ENCODE measurements around the gene RBM24. TPM values are rescaled to one million over a fixed set of nuclear protein-coding genes. Genes with fewer than 3 reads are reported as not detected.
"Not testable (repeated sequence)": the region's sequence is repeated elsewhere in the genome, so short reads cannot be mapped to it uniquely, and the experiment has no call there.

The RBM24 gene
- total RNA-seq, 1 donor from 2014 or later, result 181 TPM

DNA sequence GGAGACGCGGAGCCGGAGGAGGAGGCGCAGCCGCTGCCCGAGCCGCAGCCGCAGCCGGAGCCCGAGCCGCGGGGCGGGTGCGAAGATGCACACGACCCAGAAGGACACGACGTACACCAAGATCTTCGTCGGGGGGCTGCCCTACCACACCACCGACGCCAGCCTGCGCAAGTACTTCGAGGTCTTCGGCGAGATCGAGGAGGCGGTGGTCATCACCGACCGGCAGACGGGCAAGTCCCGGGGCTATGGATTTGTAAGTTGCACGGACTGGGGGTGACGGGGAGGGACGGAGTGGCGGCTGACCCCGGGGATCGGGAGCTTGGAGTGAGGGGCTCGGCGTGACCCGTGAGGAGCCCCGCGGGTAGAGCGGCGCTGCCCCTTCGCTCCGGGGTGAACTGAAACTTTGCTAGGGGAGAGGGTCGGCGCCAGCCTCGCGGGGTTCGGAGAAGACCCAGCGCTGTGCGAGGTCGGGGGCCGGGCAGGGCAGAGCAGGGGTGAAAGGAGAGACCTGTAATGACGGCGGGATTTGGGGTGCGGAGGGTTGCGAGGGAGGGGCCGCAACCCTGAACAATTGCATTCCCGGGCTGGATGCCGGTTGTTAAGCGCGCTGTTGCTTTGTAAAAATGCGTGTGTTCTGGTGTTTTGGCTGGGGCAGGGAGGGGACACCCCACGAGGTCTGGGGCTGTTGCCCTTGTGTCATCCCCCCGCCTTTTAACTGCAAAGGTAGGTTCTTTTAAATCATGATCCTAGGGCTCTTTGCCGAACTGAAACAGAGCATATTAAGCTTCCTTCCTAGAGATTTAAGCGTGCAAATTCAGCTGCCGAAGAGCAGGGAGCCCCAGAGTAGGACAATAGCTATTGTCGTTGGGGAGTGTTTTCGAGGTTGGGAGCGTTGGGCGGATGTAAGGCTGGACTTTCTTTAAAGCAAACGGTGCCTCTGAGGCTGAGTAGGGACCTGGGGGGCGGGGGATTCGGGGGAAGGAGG, 628 bp downstream of the RBM24 start:
- intact Hi-C loops (cut with DNase I), result loop anchor here (5.0 kb wide), 1 partner anchor 114 kb away; no protein-coding TSS in a partner anchor
- DNase-seq (ENCODE audit: missing footprints), result no peak
- ATAC-seq, result no peak

DNA sequence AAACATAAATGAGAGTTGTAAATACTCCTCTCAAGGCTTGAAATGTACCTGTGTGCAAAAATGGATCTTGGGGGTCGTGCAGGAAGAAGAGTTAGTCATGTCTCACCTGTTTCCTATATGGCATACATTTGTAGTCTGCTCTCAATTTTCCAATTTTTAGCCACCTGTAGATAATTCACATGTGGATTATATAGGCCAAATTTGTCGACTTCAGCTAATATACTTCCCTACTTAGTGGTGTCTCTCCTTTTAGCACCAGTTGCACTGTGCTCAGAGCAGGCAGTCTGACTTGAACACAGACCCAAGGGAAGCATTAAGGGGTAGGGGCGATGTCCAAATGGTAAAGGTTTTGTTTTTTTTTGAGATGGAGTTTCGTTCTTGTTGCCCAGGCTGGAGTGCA, 1.9 kb downstream of the RBM24 start:
- ATAC-seq (no peak), DNase-seq (ENCODE audit: missing footprints) (no peak)
- intact Hi-C loops (cut with DNase I), result loop anchor here (5.0 kb wide), 1 partner anchor 116 kb away; no protein-coding TSS in a partner anchor

DNA sequence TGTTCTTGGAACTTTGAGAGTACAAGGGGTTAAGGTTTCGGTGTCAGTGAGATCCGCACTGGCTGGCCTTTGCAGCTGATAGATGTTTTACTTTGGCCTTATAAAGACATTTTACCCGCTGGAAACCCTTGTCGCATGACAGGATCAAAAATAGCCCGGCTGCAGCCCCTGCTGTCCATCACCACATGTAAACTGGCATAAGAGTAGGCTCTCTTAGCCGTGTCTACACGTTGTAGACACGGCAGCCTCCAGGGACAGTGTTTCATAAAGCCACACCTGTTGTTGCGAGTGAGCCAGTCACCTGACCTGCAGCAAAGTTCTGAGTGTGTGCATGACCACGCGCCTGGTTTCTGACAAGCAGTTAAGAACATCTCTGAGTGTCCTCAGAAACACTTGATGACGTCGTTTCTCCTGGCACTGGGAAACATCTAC, 8.5 kb downstream of the RBM24 start:
- peak; percentile 93 for ATAC-seq
- peak; percentile 79 for DNase-seq (ENCODE audit: missing footprints)
- intact Hi-C loops (cut with DNase I), result loop anchor here (5.0 kb wide), 3 partner anchors 103 to 293 kb away; partner anchors contain the start of gene CAP2

DNA sequence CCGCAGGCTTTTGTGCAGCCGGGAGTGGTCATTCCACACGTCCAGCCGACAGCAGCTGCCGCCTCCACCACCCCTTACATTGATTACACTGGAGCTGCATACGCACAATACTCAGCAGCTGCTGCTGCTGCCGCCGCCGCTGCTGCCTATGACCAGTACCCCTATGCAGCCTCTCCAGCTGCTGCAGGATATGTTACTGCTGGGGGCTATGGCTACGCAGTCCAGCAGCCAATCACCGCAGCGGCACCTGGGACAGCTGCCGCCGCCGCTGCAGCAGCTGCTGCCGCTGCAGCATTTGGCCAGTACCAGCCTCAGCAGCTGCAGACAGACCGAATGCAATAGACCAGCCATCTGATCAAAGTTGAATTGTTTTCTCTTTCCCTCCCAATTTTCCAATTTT, 10.6 kb downstream of the RBM24 start:
- DNase-seq (ENCODE audit: missing footprints) (peak; percentile 70), ATAC-seq (peak; percentile 15)
- intact Hi-C loops (cut with DNase I), result loop anchor here (5.0 kb wide), 1 partner anchor 181 kb away; no protein-coding TSS in a partner anchor

DNA sequence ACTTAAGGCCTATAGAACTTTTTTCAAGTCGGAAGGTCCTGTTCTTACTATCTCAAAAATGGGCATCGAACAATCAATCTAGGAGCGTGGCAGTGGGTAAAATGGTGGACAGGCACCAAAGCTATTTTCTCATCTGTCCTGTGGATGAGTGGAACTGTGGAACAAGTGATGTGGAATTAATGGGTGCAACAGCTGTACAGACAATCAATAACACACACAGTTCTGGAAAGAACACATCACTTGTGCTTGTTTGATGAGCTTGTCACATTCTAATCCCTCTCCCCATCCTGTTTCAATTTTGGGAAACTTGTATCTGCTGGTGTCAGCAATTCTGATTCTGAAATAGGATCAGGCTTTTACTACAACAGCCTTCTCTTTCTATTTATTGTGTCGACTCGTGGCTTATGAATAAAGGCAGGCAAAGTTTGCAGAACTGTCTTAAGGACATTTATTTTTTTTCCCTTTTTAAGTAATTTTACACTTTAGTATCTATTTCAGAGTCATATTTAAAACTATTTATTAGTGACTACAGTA, 11.5 kb downstream of the RBM24 start:
- DNase-seq (ENCODE audit: missing footprints), result no peak
- no peak for ATAC-seq
- intact Hi-C loops (cut with DNase I), result loop anchor here (5.0 kb wide), 1 partner anchor 180 kb away; no protein-coding TSS in a partner anchor

DNA sequence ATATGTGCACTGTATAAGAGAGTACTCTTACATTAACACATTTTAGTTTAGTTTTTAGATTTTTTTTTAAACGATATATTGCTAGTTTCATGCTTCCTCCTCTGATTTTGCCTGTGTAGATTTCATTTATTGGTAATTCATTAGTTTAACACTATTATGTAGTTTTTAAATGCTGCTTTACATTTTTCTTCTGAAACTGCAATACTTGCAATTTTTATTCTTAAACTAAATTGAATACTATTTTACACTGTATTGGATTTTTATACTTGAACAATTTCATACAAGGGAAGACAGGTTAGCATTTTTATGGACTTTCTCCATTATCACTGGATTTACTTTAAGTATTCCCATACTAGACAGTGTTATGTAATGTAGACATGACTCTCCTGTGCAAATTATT, 12.2 kb downstream of the RBM24 start:
- intact Hi-C loops (cut with DNase I), result loop anchor here (5.0 kb wide), 1 partner anchor 179 kb away; no protein-coding TSS in a partner anchor
- ATAC-seq (no peak), DNase-seq (ENCODE audit: missing footprints) (no peak)

DNA sequence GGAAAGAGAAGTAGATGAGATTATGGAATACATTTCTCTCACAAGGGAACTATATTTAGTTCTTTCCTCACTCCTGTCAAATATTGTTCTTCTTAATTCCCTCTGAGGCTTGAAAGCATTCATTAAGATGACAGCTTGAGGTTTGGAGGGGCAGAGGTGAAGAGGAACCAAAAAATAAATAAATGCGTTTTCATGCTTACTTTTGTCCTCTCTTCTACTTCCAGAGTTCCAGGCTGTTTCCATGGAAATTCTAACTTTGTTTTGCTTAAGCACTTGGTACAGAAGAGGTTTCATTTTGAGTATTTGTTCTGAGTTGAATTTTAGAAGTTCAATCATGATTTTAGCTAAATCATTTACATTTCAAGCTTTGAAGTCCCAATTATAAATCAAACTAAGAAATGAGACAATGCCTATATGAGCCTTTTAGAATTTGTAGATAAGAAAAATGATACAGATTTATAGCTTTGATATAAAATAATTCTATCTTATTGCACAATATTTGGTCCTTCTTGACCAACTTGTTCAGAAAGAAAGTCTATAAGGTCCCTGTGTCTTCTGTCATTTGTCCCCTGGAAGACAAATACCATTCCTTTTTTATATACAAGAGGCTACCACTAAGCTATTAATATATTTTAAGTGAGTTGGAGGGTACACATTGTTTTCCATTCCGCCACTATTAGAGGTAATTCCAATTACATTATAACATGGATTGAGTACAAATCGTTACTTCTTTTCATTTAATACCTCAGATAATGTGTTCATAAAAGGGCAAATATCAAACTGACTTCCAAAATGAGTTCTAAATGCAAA, 16.3 kb downstream of the RBM24 start:
- intact Hi-C loops (cut with DNase I), result no loop called here
- DNase-seq (ENCODE audit: missing footprints), result no peak
- no peak for ATAC-seq

DNA sequence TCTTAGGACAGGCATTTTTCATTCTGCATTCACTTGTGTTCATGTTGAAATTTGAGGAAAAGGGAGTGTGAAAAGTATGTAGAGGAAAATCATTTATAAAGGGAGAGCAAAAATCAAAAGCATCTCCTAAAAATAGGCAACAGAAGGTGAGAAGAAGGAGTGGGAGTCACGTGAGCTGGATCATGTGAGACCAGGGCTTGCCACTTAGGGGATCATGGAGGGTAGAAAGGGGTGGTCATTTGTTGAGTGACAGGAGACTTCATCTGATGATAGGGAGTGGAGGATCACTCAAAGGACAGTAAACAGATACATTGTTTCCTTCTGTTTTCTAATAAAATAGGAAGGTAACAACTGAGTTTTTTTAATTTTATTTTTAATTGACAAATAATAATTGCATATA, 17.1 kb downstream of the RBM24 start:
- no peak for ATAC-seq
- DNase-seq (ENCODE audit: missing footprints), result no peak

DNA sequence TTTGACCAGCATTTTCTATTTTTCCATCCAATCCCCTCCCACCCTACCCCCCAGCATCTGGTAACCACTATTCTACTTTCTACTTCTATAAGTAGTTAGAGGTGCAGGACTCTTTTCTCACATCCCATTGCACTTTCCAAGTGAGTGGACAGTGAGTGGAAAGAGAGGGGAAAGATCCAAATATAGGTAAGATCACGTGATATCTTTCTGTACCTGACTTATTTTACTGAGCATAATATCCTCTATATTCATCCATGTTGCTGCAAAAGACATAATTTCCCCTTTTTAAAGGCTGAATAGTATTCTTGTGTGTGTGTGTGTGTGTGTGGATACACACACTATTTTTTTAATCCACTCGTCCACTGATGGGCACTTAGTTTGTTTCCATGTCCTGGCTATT, 18.1 kb downstream of the RBM24 start:
- DNase-seq (ENCODE audit: missing footprints), result no peak
- intact Hi-C loops (cut with DNase I), result no loop called here
- ATAC-seq, result no peak

More for the DNA sequence above, 17.1 kb downstream of the RBM24 start:
- intact Hi-C loops (cut with DNase I), result no loop called here

DNA sequence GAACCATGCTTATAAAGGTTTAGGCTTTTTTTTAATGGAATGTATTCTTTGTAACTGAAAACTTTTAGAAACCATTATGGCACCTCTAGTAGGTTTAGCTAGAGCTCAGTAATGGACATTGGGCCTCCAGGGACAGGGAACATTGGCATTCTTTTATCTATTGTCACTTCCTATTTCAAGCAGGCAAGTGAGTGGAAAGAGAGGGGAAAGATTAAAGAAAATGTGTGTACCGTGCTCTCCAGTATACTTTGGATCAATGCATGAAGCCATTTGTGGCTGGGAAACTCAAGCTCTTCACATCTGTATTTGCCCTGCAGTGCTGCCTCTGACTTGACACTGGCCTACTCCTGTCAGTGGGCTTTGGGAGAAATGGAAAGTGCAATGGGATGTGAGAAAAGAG, 18.6 kb downstream of the RBM24 start:
- ATAC-seq (no peak), DNase-seq (ENCODE audit: missing footprints) (no peak)
- intact Hi-C loops (cut with DNase I), result no loop called here

DNA sequence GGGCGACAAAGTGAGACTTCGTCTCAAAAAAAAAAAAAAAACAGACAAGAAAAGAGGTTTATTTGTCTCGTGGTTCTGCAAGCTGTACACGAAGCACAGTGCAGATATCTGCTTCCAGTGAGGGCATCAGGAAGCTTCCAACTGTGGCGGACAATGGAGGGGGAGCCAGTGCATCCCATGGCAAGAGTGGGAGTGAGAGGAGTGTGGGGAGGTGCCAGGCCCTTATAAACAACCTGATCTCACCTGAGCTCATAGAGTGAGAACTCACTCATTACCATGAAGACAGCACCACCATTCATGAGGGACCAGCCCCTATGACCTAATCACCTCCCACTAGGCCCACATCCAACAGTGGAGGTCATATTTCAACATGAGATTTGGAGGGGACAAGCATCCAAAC, 19.5 kb downstream of the RBM24 start:
- intact Hi-C loops (cut with DNase I), result no loop called here
- DNase-seq (ENCODE audit: missing footprints) (no peak), ATAC-seq (no peak)

DNA sequence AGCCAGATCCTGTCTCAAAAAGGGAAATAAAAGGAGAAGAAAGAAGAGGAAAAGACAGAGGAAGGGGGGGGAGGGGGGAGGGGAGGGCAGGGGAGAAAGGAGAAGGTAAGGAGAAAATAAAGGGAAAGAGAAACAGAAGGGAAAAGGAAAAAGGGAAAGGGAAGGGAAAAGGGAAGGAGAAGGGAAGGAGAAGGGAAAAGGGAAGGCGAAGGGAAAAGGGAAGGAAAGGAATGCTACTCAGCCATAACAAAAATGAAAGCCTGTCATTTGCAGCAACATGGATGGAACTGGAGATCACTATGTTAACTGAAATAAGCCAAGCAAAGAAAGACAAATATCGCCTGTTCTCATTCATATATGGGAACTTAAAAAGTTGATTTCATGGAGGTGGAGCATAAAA, 22.3 kb downstream of the RBM24 start:
- intact Hi-C loops (cut with DNase I), result no loop called here
- DNase-seq (ENCODE audit: missing footprints) (no peak), ATAC-seq (no peak)

DNA sequence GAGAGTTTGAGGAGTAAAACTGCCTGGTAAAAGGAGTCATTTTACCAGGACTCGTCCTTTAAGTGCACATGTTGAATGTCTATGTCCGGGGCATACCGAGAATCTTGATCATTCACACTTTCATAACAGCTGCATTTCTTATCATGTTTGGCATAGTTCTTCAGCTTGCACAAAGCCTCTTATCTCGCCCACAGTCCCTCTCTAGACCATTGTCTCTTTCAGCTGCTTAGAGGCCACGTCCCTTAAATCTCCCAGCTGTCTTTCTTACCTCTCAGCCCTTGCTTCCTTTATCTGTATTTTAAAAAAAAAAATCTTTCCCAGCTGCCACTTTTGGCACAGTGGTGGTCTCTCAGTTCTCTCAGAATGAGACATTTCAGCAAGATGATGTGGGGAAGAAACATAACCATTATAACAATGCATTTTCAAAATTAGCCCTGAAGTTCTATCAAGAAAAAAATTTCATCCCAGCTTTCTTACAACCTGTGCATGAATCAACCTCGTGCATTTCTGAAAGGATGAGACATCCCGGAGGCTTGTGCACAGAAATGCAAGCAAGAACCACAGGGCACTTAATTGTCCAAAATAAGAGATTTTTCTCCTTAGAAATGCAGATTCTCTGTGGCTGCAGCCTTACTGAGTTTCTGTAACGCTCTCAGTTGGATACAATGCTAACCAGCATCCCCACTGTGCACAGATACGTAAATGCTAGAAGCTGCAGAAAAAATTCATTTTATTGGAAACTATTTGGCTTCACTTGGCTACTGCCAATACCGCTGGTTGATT, 24.2 kb downstream of the RBM24 start:
- ATAC-seq (no peak), DNase-seq (ENCODE audit: missing footprints) (no peak)
- intact Hi-C loops (cut with DNase I), result loop anchor here (5.0 kb wide), 1 partner anchor 87 kb away; the partner anchor contains the start of gene CAP2

DNA sequence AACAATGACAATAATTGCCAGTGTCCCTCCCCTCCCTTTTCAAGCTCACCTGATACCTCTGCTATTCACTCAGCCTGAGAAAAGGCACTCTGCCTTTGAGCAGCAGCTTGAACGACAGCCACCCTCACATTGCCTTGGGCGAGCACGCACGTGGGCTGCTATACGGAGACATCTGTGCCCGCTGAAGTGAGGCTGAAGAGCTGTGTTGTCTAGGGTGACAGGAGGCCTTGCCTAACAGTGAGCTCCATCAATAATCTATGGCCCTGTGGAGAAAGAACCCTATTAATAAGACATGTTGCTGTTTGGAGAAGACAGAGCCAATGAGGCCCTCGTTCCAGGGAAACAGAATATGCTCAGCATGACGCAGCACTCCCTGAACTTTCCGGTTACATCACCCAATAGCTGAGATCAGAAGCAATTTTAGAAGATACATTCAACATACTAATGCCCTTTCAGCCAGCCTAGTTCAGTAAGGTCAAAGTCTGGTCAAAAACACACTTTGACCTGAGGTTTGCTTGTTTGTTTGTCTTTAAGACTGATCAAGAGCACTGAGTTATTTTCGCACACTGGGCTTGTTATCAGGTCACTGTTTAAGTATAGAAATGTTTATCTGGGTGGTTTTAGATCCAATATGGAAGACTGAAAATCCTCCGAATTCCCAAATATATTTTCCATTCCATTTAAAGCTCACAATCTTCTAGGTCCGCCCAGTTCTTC, 30.6 kb downstream of the RBM24 start:
- DNase-seq (ENCODE audit: missing footprints), result no peak
- intact Hi-C loops (cut with DNase I), result no loop called here

DNA sequence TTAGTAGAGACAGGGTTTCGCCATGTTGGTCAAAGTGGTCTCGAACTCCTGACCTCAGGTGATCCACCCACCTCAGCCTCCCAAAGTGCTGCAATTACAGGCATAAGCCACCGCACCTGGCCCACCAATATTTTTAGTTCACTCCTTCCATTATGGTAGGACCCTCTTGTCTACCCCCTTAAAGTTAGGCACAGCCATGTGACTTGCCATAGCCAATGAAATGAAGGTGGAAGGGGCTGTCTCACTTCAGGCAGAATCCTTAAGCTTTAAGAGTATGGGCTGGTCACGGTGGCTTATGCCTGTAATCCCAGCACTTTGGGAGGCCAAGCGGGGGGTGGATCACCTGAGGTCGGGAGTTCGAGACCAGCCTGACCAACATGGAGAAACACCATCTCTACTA, 32.1 kb downstream of the RBM24 start:
- DNase-seq (ENCODE audit: missing footprints); intact Hi-C loops (cut with DNase I); ATAC-seq: not testable (repeated sequence)

More for the DNA sequence above, 30.6 kb downstream of the RBM24 start:
- peak; percentile 37 for ATAC-seq

DNA sequence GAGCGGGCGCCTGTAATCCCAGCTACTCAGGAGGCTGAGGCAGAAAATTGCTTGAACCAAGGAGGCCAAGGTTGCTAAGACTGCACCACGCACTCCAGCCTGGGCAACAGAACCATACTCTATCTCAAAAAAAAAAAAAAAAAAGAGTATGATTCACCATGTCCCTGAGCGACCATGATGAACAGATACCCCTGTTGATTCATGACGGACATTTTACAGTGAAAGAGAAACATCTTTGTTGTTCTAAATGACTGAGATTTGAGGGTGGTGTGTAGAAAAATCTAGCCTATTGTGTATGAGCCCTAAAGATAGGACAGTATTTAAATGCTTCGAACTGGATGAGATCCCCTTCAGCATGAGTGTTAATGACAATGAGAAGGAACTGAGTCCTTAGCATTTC, 32.8 kb downstream of the RBM24 start:
- ATAC-seq (no peak), DNase-seq (ENCODE audit: missing footprints) (no peak)
- intact Hi-C loops (cut with DNase I), result no loop called here

DNA sequence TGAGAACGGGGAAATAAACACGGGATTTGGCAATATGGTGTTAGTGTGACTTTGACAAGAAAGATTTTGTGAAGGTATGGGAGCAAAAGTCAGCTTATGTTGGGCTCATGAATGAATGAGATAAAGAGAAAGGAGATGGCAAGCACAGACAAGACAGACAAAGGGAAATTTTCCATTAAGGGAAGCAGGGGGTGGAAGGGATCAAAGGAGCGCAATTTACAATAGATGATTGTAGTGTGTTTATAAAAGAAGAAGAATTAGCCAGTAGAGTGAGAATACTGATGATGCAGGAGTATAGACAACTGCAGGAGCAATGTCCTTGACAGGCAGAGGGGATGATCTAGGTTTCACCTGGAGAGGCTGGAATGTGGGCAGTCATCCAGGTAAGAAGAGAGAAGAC, 34.1 kb downstream of the RBM24 start:
- ATAC-seq (no peak), DNase-seq (ENCODE audit: missing footprints) (no peak)
- intact Hi-C loops (cut with DNase I), result no loop called here

Measured in Right ventricle myocardium inferior (tissue), 1 donor.